Parathyroid adenoma (tissue), 2 donors: ENCODE data around the gene SP8.

Experiments used
- H2AFZ ChIP-seq: fragments of 300-600 bp; sonication (generic); one replicate; pipeline ENCODE4 v1.7.0; 2017; ENCODE audit warnings: antibody characterized with exemption, mild to moderate bottlenecking
- H3K27ac ChIP-seq: fragments of 300-600 bp; sonication (generic); one replicate; pipeline ENCODE4 v1.7.0; 2017
- H3K27me3 ChIP-seq: fragments of 300-600 bp; sonication (generic); one replicate; pipeline ENCODE4 v1.7.0; 2017; ENCODE audit warnings: low read length; ENCODE audit not compliant: control insufficient read depth, insufficient read depth
- H3K36me3 ChIP-seq: fragments of 300-600 bp; sonication (generic); one replicate; pipeline ENCODE4 v1.7.0; 2017; ENCODE audit warnings: low read length; ENCODE audit not compliant: control insufficient read depth, insufficient read depth
- H3K4me1 ChIP-seq: fragments of 300-600 bp; sonication (generic); one replicate; pipeline ENCODE4 v1.7.0; 2017; ENCODE audit warnings: control low read depth
- H3K4me2 ChIP-seq: fragments of 300-600 bp; sonication (generic); one replicate; pipeline ENCODE4 v1.7.0; 2017; ENCODE audit warnings: low read length
- H3K4me3 ChIP-seq: fragments of 300-600 bp; sonication (generic); one replicate; pipeline ENCODE4 v1.7.0; 2017; ENCODE audit warnings: low read depth, low read length
- H3K79me2 ChIP-seq: fragments of 300-600 bp; sonication (generic); one replicate; pipeline ENCODE4 v1.7.0; 2017; ENCODE audit warnings: control low read depth
- H3K9ac ChIP-seq: fragments of 300-600 bp; sonication (generic); one replicate; pipeline ENCODE4 v1.7.0; 2017; ENCODE audit warnings: mild to moderate bottlenecking
- H3K9me3 ChIP-seq: fragments of 300-600 bp; sonication (generic); one replicate; pipeline ENCODE4 v1.7.0; 2017; ENCODE audit warnings: low read length; ENCODE audit not compliant: control insufficient read depth
- CTCF ChIP-seq: fragments of 300-600 bp; sonication (generic); IDR thresholded peaks from one replicate; pipeline ENCODE4 v1.7.0; 2017; ENCODE audit warnings: antibody characterized with exemption, mild to moderate bottlenecking
- donor health status: primary hyperparathyroidism.

The SP8 gene

GRCh38 chr7:20741801-20742200, 44.9 kb downstream of the SP8 start:
- no peak for TF ChIP-seq CTCF
- Histone ChIP-seq H3K9ac (no peak overlapping the region), H2AFZ (no peak overlapping the region), H3K27ac (no peak overlapping the region), H3K4me3 (no peak overlapping the region), H3K27me3 (no peaks in the 10 kb centered on the region), H3K79me2 (no peaks in the 10 kb centered on the region), H3K4me2 (no peak overlapping the region), H3K9me3 (no peaks in the 10 kb centered on the region), H3K36me3 (no peaks in the 10 kb centered on the region), H3K4me1 (no peaks in the 10 kb centered on the region)

DNA sequence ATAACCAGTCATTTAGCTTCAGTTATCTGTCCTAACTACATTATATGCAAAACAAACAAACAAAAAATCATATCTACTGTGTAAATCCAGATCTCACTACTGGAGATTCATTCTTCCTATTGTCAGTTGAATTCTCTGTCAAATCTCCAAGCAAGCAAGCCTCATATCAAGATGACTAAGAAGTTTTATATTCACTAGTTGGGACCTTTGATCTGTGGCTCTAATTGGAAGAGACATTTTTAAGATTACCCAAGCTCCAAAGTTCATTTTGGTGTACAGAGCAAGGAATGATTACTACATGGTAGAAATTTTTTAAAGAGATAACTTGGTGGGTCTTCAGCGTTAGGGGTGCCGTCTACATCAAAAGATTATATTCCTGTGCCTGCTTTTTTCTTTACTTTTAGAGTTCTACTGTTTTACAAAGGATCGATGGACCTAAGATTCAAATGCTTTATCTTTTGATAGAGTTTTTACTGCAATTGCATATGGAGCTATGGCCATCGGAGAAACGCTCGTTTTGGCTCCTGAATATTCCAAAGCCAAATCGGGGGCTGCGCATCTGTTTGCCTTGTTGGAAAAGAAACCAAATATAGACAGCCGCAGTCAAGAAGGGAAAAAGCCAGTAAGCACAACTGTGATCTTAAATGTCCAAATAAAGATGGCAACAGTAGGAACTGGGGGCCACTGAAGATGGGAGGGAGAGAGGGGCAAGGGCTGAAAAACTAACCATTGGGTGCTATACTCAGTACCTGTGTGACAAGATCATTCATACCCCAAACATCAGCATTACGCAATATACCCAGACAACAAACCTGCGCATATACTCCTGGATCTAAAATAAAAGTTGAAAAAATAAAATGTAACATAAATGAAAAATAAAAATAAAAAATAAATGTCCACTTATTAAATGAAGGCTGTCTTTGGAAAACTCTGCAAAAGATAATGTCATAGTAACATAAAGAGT, 47.9 kb downstream of the SP8 start:
- Histone ChIP-seq H3K9ac (no peak overlapping the region), H2AFZ (no peak overlapping the region), H3K4me2 (no peak overlapping the region), H3K27ac (no peak overlapping the region), H3K79me2 (no peaks in the 10 kb centered on the region), H3K27me3 (no peaks in the 10 kb centered on the region), H3K4me3 (no peak overlapping the region), H3K9me3 (no peaks in the 10 kb centered on the region), H3K36me3 (no peaks in the 10 kb centered on the region), H3K4me1 (no peaks in the 10 kb centered on the region)
- TF ChIP-seq CTCF, result no peak

- no peak for TF ChIP-seq CTCF
- H3K4me3 ChIP-seq, result no peak overlapping the region
- no peak overlapping the region for H3K27ac ChIP-seq
These were observed 48.7 kb downstream of the SP8 start for GRCh38 chr7:20737840-20738448.

DNA sequence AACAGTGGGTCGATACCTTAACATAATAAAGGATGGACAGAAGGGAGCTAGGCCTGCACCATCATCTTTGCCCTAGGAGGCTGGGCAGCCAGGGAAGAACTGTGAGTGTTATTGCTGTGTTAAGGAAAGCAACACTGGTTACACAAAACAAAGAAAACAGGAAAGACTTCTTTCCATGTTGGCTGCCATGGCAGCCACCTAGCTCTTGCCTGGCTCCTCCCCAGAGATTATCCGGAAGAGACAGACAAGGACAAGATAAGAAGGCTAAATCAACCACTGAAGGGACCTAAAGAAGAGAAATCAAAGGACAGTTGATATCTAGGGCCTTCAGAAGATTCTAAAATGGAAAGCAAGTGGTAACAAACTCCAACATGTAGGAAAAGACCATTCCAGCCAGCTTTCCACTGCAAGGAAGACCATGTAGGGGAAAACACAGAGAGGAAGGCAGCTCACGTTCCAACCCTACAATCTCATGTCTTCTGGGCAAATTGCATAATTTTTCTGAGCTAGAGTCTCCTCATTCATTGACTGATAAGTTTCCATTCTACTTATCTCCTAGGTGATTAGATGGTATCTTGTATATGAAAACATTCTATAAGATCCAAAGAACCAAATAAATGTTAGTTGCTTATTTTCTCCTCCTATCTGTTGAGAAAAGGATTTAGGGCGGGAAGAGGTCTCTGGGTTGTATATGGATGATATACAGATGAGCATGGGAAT, 51.2 kb downstream of the SP8 start:
- Histone ChIP-seq H3K9ac (no peak overlapping the region), H2AFZ (no peak overlapping the region), H3K4me1 (no peaks in the 10 kb centered on the region), H3K4me3 (no peak overlapping the region), H3K36me3 (no peaks in the 10 kb centered on the region), H3K27me3 (no peaks in the 10 kb centered on the region), H3K4me2 (no peak overlapping the region), H3K27ac (no peak overlapping the region), H3K79me2 (no peaks in the 10 kb centered on the region), H3K9me3 (no peaks in the 10 kb centered on the region)
- TF ChIP-seq CTCF, result no peak

More at GRCh38 chr7:20737840-20738448, 48.7 kb downstream of the SP8 start:
- no peaks in the 10 kb centered on the region for H3K79me2 ChIP-seq
- H3K27me3 ChIP-seq, result no peaks in the 10 kb centered on the region
- H2AFZ ChIP-seq, result no peak overlapping the region
- H3K4me2 ChIP-seq, result no peak overlapping the region
- H3K9ac ChIP-seq, result no peak overlapping the region
- H3K4me1 ChIP-seq, result no peaks in the 10 kb centered on the region
- H3K9me3 ChIP-seq, result no peaks in the 10 kb centered on the region
- H3K36me3 ChIP-seq, result no peaks in the 10 kb centered on the region
